Astrocyte (in vitro differentiated cells and primary cell): Measurements from ENCODE around the gene IQGAP3. TPM values are rescaled to one million over a fixed set of nuclear protein-coding genes. Genes with fewer than 3 reads are reported as not detected.

ENCODE experiments used
- DNase-seq: peaks from one replicate; pipeline ENCODE4 v3.0.0-alpha.2; 2010; ENCODE audit warnings: low read depth
- FAIRE-seq: peaks from 2 replicates; lab custom pipeline; 2011; peaks lifted over from hg19 to GRCh38; lab: Jason Lieb, UNC
- H2AFZ ChIP-seq: 2 replicates; pipeline ENCODE4 v1.6.0; 2012; ENCODE audit warnings: low read depth, low read length, inconsistent platforms
- H3K27ac ChIP-seq: 2 replicates; pipeline ENCODE4 v1.5.1; 2011; ENCODE audit warnings: low read depth, low read length, inconsistent platforms
- H3K27me3 ChIP-seq: 2 replicates; pipeline ENCODE4 v1.6.0; 2011; ENCODE audit warnings: low read length, inconsistent platforms; ENCODE audit not compliant: insufficient read depth
- H3K36me3 ChIP-seq: 2 replicates; pipeline ENCODE4 v1.5.1; 2011; ENCODE audit warnings: low read length, inconsistent platforms; ENCODE audit not compliant: insufficient read depth
- H3K4me1 ChIP-seq: 2 replicates; pipeline ENCODE4 v1.5.1; 2011; ENCODE audit warnings: low read length, inconsistent platforms; ENCODE audit not compliant: insufficient read depth
- H3K4me2 ChIP-seq: 2 replicates; pipeline ENCODE4 v1.6.0; 2012; ENCODE audit warnings: low read length, inconsistent platforms
- H3K4me3 ChIP-seq: 2 replicates; pipeline ENCODE4 v1.5.1; 2011; ENCODE audit warnings: low read depth, mild to moderate bottlenecking, low read length, inconsistent platforms; ENCODE audit not compliant: insufficient read depth
- H3K79me2 ChIP-seq: 2 replicates; pipeline ENCODE4 v1.6.0; 2012; ENCODE audit warnings: mild to moderate bottlenecking, low read length, inconsistent platforms; ENCODE audit not compliant: insufficient read depth
- H3K9ac ChIP-seq: 2 replicates; pipeline ENCODE4 v1.6.0; 2012; ENCODE audit warnings: mild to moderate bottlenecking, low read length, inconsistent platforms
- H3K9me3 ChIP-seq: 2 replicates; pipeline ENCODE4 v1.5.1; 2012; ENCODE audit warnings: low read depth, mild to moderate bottlenecking, low read length, inconsistent platforms; ENCODE audit not compliant: insufficient read depth
- H4K20me1 ChIP-seq: 2 replicates; pipeline ENCODE4 v1.6.0; 2012; ENCODE audit warnings: low read length, inconsistent platforms; ENCODE audit not compliant: insufficient read depth
- H3K27ac Mint-ChIP-seq: one replicate; pipeline ENCODE4 v1.8.0; 2021; ENCODE audit warnings: mild to moderate bottlenecking, mixed read lengths; ENCODE audit not compliant: unreplicated experiment
- H3K27me3 Mint-ChIP-seq: one replicate; pipeline ENCODE4 v1.8.0; 2021; ENCODE audit warnings: low read depth, mixed read lengths; ENCODE audit not compliant: unreplicated experiment
- H3K36me3 Mint-ChIP-seq: one replicate; pipeline ENCODE4 v1.8.0; 2021; ENCODE audit warnings: low read depth, mixed read lengths; ENCODE audit not compliant: unreplicated experiment
- H3K4me1 Mint-ChIP-seq: one replicate; pipeline ENCODE4 v1.8.0; 2021; ENCODE audit warnings: low read depth, mixed read lengths; ENCODE audit not compliant: unreplicated experiment
- H3K4me3 Mint-ChIP-seq: one replicate; pipeline ENCODE4 v1.8.0; 2021; ENCODE audit warnings: mild to moderate bottlenecking, moderate library complexity, mixed read lengths; ENCODE audit not compliant: unreplicated experiment
- H3K9me3 Mint-ChIP-seq: one replicate; pipeline ENCODE4 v1.8.0; 2021; ENCODE audit warnings: mild to moderate bottlenecking, mixed read lengths; ENCODE audit not compliant: unreplicated experiment
- CTCF ChIP-seq: IDR thresholded peaks from 2 replicates; pipeline ENCODE4 v1.5.1; 2011; ENCODE audit warnings: low read depth, mild to moderate bottlenecking, inconsistent platforms, low read length, moderate library complexity; ENCODE audit not compliant: insufficient read depth
- EZH2 ChIP-seq: IDR thresholded peaks from 2 replicates; pipeline ENCODE4 v1.6.1; 2012; ENCODE audit warnings: mild to moderate bottlenecking, low read length, inconsistent platforms; ENCODE audit not compliant: insufficient read depth
- total RNA-seq: library from RNA; stranded (reverse); gene quantifications from 2 replicates; pipeline ENCODE4 v1.2.1, GENCODE V29; 2021

IQGAP3 gene
- total RNA-seq, 1 donor from 2014 or later, result 2.2 TPM

- no peak for DNase-seq
- peaks cover 16% of the 10 kb centered on the region for H3K27me3 Mint-ChIP-seq
- no peak overlapping the region for H3K9ac ChIP-seq
- no peaks in the 10 kb centered on the region for H3K4me1 ChIP-seq
- no peak overlapping the region for H3K4me3 ChIP-seq
- no peak overlapping the region for H3K27ac Mint-ChIP-seq
- no peak overlapping the region for H2AFZ ChIP-seq
- no peak overlapping the region for H3K4me2 ChIP-seq
- H3K79me2 ChIP-seq, result no peaks in the 10 kb centered on the region
- no peaks in the 10 kb centered on the region for H3K9me3 Mint-ChIP-seq
- peaks cover 11% of the 10 kb centered on the region for H3K36me3 ChIP-seq
- no peak overlapping the region for H3K27ac ChIP-seq
- H3K36me3 Mint-ChIP-seq, result peaks cover 3% of the 10 kb centered on the region
- H3K4me1 Mint-ChIP-seq, result no peaks in the 10 kb centered on the region
- H3K27me3 ChIP-seq, result no peaks in the 10 kb centered on the region
- FAIRE-seq, result no peak
- no peaks in the 10 kb centered on the region for H4K20me1 ChIP-seq
- TF ChIP-seq EZH2, result no peak
- TF ChIP-seq CTCF, result no peak
- no peak overlapping the region for H3K4me3 Mint-ChIP-seq
- H3K9me3 ChIP-seq, result no peaks in the 10 kb centered on the region
Measured at GRCh38 chr1:156533568-156534220, 38.7 kb downstream of the IQGAP3 start.

GRCh38 chr1:156532374-156532773 is 40.0 kb downstream of the IQGAP3 start:
- DNase-seq (no peak), FAIRE-seq (no peak)
- Histone ChIP-seq H3K4me3 (no peak overlapping the region), H3K36me3 (peaks cover 12% of the 10 kb centered on the region), H3K4me1 (no peaks in the 10 kb centered on the region), H4K20me1 (no peaks in the 10 kb centered on the region), H3K9me3 (no peaks in the 10 kb centered on the region), H3K9ac (no peak overlapping the region), H3K27me3 (no peaks in the 10 kb centered on the region), H3K27ac (no peak overlapping the region), H2AFZ (no peak overlapping the region), H3K79me2 (no peaks in the 10 kb centered on the region), H3K4me2 (no peak overlapping the region)
- H3K27me3 Mint-ChIP-seq, result peaks cover 16% of the 10 kb centered on the region
- no peak overlapping the region for H3K4me3 Mint-ChIP-seq
- TF ChIP-seq EZH2, result no peak
- TF ChIP-seq CTCF, result no peak
- peaks cover 5% of the 10 kb centered on the region for H3K9me3 Mint-ChIP-seq
- H3K27ac Mint-ChIP-seq, result no peak overlapping the region
- peaks cover 7% of the 10 kb centered on the region for H3K36me3 Mint-ChIP-seq
- no peaks in the 10 kb centered on the region for H3K4me1 Mint-ChIP-seq

- H3K27ac ChIP-seq, result no peak overlapping the region
- no peak overlapping the region for H3K9ac ChIP-seq
- no peaks in the 10 kb centered on the region for H3K79me2 ChIP-seq
- Mint-ChIP-seq H3K27me3 (peaks cover 10% of the 10 kb centered on the region), H3K4me3 (no peak overlapping the region), H3K27ac (no peak overlapping the region), H3K4me1 (peaks cover 6% of the 10 kb centered on the region), H3K36me3 (peaks cover 7% of the 10 kb centered on the region), H3K9me3 (peaks cover 5% of the 10 kb centered on the region)
- no peak for TF ChIP-seq EZH2
- no peak for TF ChIP-seq CTCF
- no peak overlapping the region for H3K4me2 ChIP-seq
- FAIRE-seq (no peak), DNase-seq (no peak)
- H3K36me3 ChIP-seq, result peaks cover 11% of the 10 kb centered on the region
- no peak overlapping the region for H3K4me3 ChIP-seq
- no peaks in the 10 kb centered on the region for H3K27me3 ChIP-seq
- H2AFZ ChIP-seq, result no peak overlapping the region
- H3K9me3 ChIP-seq, result no peaks in the 10 kb centered on the region
- no peaks in the 10 kb centered on the region for H4K20me1 ChIP-seq
- no peaks in the 10 kb centered on the region for H3K4me1 ChIP-seq
Measured at GRCh38 chr1:156530006-156530405, 42.4 kb downstream of the IQGAP3 start.
